HL-60 (cell line): ENCODE measurements around the gene KIAA1549.

Source experiments
- TF ChIP-seq, protein P1 (sequence below): IDR thresholded peaks from one replicate; pipeline ENCODE4 v1.5.1; 2011; ENCODE audit warnings: low read length, control low read depth, inconsistent platforms; ENCODE audit not compliant: insufficient read depth
- TF ChIP-seq, protein P2 (sequence below): IDR thresholded peaks from 2 replicates; pipeline ENCODE4 v1.6.1; 2012; ENCODE audit warnings: low read depth; ENCODE audit not compliant: insufficient replicate concordance

GRCh38 chr7:138907850-138908249 is 73.3 kb downstream of the KIAA1549 start:
- TF ChIP-seq, protein P1, sequence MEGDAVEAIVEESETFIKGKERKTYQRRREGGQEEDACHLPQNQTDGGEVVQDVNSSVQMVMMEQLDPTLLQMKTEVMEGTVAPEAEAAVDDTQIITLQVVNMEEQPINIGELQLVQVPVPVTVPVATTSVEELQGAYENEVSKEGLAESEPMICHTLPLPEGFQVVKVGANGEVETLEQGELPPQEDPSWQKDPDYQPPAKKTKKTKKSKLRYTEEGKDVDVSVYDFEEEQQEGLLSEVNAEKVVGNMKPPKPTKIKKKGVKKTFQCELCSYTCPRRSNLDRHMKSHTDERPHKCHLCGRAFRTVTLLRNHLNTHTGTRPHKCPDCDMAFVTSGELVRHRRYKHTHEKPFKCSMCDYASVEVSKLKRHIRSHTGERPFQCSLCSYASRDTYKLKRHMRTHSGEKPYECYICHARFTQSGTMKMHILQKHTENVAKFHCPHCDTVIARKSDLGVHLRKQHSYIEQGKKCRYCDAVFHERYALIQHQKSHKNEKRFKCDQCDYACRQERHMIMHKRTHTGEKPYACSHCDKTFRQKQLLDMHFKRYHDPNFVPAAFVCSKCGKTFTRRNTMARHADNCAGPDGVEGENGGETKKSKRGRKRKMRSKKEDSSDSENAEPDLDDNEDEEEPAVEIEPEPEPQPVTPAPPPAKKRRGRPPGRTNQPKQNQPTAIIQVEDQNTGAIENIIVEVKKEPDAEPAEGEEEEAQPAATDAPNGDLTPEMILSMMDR = no peak
- TF ChIP-seq, protein P2, sequence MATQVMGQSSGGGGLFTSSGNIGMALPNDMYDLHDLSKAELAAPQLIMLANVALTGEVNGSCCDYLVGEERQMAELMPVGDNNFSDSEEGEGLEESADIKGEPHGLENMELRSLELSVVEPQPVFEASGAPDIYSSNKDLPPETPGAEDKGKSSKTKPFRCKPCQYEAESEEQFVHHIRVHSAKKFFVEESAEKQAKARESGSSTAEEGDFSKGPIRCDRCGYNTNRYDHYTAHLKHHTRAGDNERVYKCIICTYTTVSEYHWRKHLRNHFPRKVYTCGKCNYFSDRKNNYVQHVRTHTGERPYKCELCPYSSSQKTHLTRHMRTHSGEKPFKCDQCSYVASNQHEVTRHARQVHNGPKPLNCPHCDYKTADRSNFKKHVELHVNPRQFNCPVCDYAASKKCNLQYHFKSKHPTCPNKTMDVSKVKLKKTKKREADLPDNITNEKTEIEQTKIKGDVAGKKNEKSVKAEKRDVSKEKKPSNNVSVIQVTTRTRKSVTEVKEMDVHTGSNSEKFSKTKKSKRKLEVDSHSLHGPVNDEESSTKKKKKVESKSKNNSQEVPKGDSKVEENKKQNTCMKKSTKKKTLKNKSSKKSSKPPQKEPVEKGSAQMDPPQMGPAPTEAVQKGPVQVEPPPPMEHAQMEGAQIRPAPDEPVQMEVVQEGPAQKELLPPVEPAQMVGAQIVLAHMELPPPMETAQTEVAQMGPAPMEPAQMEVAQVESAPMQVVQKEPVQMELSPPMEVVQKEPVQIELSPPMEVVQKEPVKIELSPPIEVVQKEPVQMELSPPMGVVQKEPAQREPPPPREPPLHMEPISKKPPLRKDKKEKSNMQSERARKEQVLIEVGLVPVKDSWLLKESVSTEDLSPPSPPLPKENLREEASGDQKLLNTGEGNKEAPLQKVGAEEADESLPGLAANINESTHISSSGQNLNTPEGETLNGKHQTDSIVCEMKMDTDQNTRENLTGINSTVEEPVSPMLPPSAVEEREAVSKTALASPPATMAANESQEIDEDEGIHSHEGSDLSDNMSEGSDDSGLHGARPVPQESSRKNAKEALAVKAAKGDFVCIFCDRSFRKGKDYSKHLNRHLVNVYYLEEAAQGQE = no peak
